WERI-Rb-1 (cell line): Measurements from ENCODE around the gene CITED2.

ENCODE experiments used
- DNase-seq: peaks from one replicate; pipeline ENCODE4 v3.0.0-alpha.2; 2020
- H3K27ac ChIP-seq: fragments of 250-450 bp; sonication (Bioruptor Pico); 2 replicates; pipeline ENCODE4 v1.5.1; 2020; ENCODE audit warnings: mild to moderate bottlenecking, moderate library complexity
- H3K27me3 ChIP-seq: fragments of 250-450 bp; sonication (Bioruptor Pico); 2 replicates; pipeline ENCODE4 v1.5.1; 2021; ENCODE audit warnings: mild to moderate bottlenecking, low read depth, moderate library complexity; ENCODE audit not compliant: insufficient read depth, severe bottlenecking
- H3K36me3 ChIP-seq: fragments of 250-450 bp; sonication (Bioruptor Pico); 2 replicates; pipeline ENCODE4 v1.5.1; 2020; ENCODE audit warnings: mild to moderate bottlenecking, moderate library complexity
- H3K4me3 ChIP-seq: 2 replicates; pipeline ENCODE4 v1.5.1; 2011; ENCODE audit warnings: low read depth, mild to moderate bottlenecking, control low read depth, low read length
- H3K9me3 ChIP-seq: fragments of 250-450 bp; sonication (Bioruptor Pico); 2 replicates; pipeline ENCODE4 v1.5.1; 2021; ENCODE audit warnings: mild to moderate bottlenecking, moderate library complexity; ENCODE audit not compliant: severe bottlenecking
- CTCF ChIP-seq: IDR thresholded peaks from 2 replicates; pipeline ENCODE4 v1.5.1; 2011; ENCODE audit warnings: low read depth, mild to moderate bottlenecking, control low read depth, inconsistent platforms, low read length

Gene CITED2

DNA sequence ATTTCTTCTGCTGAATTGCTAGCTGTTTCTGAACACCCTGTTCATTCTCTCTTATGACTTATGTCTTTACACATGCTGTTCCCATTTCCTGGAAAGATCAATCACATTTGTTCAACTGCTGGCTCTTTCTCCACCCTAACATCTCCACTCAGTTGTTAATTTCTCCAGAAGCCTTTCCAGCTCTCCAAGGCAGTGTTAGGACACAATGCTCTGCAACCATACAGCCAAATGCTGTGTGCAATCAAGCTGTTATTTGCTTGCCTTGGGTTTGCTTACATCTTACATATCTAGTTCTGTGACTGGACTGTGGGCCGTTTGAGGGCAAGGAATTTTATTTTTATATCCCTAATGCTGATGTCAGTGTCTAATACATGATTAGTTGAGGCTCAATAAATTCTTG is 24.2 kb upstream of the CITED2 start:
- H3K4me3 ChIP-seq: no peak overlapping the region
- H3K9me3 ChIP-seq: no peaks in the 10 kb centered on the region
- no peaks in the 10 kb centered on the region for H3K36me3 ChIP-seq
- H3K27ac ChIP-seq: no peak overlapping the region
- no peak for DNase-seq
- no peak for TF ChIP-seq CTCF
- no peaks in the 10 kb centered on the region for H3K27me3 ChIP-seq

DNA sequence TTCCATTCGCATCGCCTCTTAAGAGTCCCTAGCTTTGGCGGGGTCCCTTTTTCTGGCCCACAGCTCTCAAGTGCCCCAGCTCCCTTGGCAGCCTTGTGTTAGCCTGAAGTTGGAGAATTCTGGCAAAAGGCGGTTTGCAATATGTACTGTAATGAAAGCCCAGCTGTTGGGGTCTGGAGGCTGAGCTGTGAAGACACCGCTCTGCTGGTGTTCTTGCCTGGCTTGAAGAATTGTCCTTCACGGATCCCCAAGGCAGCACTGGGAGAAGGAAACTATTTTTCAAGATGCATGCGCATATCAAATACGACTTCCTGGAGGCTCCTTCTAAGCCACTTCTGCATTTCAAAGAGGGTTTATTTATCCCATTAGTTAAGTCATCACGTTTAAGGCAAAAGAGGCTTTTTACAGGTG is 21.4 kb upstream of the CITED2 start:
- H3K27ac ChIP-seq: no peak overlapping the region

GRCh38 chr6:139395371-139395770 is 20.9 kb upstream of the CITED2 start:
- H3K36me3 ChIP-seq: no peaks in the 10 kb centered on the region

More for the DNA sequence above, 21.4 kb upstream of the CITED2 start:
- no peak for TF ChIP-seq CTCF
- Histone ChIP-seq H3K4me3 (no peak overlapping the region), H3K9me3 (no peaks in the 10 kb centered on the region), H3K36me3 (no peaks in the 10 kb centered on the region), H3K27me3 (no peaks in the 10 kb centered on the region)
- DNase-seq: no peak

DNA sequence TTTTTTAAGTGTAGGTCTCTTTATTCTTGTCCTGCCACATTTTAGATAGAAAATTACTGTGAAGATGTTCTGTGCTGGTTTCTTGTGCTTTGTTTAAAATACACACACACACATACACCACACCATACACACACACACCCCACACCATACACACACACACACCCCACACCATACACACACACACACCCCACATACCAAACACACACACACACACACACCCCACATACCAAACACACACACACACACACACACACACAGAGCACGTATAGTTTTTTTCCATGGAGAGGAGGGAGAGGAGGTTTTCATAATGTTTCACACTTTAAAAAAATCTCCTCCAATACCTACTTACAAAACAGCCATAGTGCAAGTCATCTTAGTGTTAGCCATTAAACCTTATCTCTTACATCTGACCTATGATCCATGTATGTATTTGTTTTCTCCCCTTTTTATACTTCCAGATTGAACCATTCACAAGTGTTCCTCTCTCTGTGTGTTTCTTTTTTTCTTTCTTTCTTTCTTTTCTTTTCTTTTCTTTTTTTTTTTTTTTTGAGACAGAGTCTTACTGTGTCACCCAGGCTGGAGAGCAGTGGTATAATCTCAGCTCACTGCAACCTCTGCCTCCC is 19.7 kb upstream of the CITED2 start:
- Histone ChIP-seq H3K27ac (no peak overlapping the region), H3K27me3 (no peaks in the 10 kb centered on the region), H3K9me3 (no peaks in the 10 kb centered on the region), H3K36me3 (no peaks in the 10 kb centered on the region), H3K4me3 (no peak overlapping the region)
- DNase-seq: no peak
- no peak for TF ChIP-seq CTCF

More at GRCh38 chr6:139395371-139395770, 20.9 kb upstream of the CITED2 start:
- TF ChIP-seq CTCF: no peak
- Histone ChIP-seq H3K9me3 (no peaks in the 10 kb centered on the region), H3K4me3 (no peak overlapping the region), H3K27me3 (no peaks in the 10 kb centered on the region), H3K27ac (no peak overlapping the region)
- no peak for DNase-seq

DNA sequence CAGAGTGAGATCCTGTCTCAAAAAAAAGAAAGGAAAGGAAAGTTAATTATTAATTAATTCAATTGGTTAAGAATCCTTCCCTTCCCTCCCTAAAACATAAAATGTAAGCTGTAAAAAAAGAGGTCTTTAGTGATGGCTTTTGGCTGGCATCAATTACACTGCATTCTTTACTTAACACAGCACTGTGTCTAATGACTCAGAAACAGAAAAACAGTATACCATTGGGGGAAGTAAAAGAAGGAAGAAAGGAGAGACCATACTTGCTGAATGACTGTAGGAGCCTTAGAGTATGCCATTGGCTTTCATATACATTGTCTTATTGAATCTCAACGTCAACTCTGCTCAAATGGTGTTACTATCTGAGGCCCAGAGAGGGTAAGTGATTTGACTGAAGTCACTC is 18.3 kb upstream of the CITED2 start:
- no peak overlapping the region for H3K27ac ChIP-seq
- no peaks in the 10 kb centered on the region for H3K27me3 ChIP-seq
- no peak for TF ChIP-seq CTCF
- H3K9me3 ChIP-seq: no peaks in the 10 kb centered on the region
- no peak overlapping the region for H3K4me3 ChIP-seq
- no peaks in the 10 kb centered on the region for H3K36me3 ChIP-seq
- no peak for DNase-seq

- TF ChIP-seq CTCF: no peak
These were observed 17.3 kb upstream of the CITED2 start for GRCh38 chr6:139391709-139392108.

More at GRCh38 chr6:139391709-139392108, 17.3 kb upstream of the CITED2 start:
- Histone ChIP-seq H3K27ac (no peak overlapping the region), H3K36me3 (no peaks in the 10 kb centered on the region), H3K9me3 (no peaks in the 10 kb centered on the region), H3K4me3 (no peak overlapping the region), H3K27me3 (no peaks in the 10 kb centered on the region)
- no peak for DNase-seq
